ENCODE data around the gene ULK3.

GRCh38 chr15:74882528-74882927 is 39.6 kb upstream of the ULK3 start:
- TF ChIP-seq REST (IDR thresholded peaks at IDR 0.05; ENCODE audit: low read depth) (no peak), RAD21 (IDR thresholded peaks at IDR 0.05; ENCODE audit: low read depth) (no peak), TAF1 (IDR thresholded peaks at IDR 0.05; ENCODE audit: low read depth) (no peak), EGR1 (IDR thresholded peaks at IDR 0.05) (no peak), CEBPB (IDR thresholded peaks at IDR 0.05) (no peak), EP300 (IDR thresholded peaks at IDR 0.05; ENCODE audit: borderline replicate concordance) (no peak)
